HL-60 (cell line): Measurements from ENCODE around the gene OPHN1.

Experiments
- GABPA ChIP-seq: IDR thresholded peaks from 2 replicates; pipeline ENCODE4 v1.6.1; 2012; ENCODE audit warnings: low read depth
- POLR2AphosphoS5 ChIP-seq: IDR thresholded peaks from 2 replicates; pipeline ENCODE4 v1.6.1; 2012; ENCODE audit warnings: low read depth
- SPI1 ChIP-seq: IDR thresholded peaks from 2 replicates; pipeline ENCODE4 v1.6.1; 2012; ENCODE audit warnings: low read depth, mild to moderate bottlenecking, borderline replicate concordance
- TF ChIP-seq, protein P1 (sequence below): IDR thresholded peaks from one replicate; pipeline ENCODE4 v1.5.1; 2011; ENCODE audit warnings: low read length, control low read depth, inconsistent platforms; ENCODE audit not compliant: insufficient read depth
- TF ChIP-seq, protein P2 (sequence below): IDR thresholded peaks from 2 replicates; pipeline ENCODE4 v1.6.1; 2012; ENCODE audit warnings: low read depth; ENCODE audit not compliant: insufficient replicate concordance

DNA sequence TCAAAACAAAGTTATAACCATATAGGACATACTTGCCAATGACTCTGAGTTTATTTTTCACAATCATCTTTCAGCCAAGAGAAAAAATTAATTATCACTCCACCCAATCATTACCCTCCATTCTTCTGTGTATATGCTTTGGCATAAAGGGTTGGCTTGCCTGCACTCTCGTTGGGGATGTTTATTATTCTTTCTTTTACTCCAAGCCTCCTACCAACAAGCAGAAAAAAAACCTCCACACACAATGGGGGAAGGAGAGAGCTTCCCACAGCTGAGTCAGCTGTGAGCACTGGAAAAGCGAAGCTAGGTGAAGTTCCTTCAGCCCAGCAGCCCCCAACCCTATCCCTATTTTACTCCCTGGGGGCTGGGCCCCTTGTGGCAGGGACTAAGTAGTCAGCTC lies 1.5 kb downstream of the OPHN1 start:
- TF ChIP-seq GABPA: no peak
- TF ChIP-seq, protein P1, sequence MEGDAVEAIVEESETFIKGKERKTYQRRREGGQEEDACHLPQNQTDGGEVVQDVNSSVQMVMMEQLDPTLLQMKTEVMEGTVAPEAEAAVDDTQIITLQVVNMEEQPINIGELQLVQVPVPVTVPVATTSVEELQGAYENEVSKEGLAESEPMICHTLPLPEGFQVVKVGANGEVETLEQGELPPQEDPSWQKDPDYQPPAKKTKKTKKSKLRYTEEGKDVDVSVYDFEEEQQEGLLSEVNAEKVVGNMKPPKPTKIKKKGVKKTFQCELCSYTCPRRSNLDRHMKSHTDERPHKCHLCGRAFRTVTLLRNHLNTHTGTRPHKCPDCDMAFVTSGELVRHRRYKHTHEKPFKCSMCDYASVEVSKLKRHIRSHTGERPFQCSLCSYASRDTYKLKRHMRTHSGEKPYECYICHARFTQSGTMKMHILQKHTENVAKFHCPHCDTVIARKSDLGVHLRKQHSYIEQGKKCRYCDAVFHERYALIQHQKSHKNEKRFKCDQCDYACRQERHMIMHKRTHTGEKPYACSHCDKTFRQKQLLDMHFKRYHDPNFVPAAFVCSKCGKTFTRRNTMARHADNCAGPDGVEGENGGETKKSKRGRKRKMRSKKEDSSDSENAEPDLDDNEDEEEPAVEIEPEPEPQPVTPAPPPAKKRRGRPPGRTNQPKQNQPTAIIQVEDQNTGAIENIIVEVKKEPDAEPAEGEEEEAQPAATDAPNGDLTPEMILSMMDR: no peak
- no peak for TF ChIP-seq SPI1
- TF ChIP-seq, protein P2, sequence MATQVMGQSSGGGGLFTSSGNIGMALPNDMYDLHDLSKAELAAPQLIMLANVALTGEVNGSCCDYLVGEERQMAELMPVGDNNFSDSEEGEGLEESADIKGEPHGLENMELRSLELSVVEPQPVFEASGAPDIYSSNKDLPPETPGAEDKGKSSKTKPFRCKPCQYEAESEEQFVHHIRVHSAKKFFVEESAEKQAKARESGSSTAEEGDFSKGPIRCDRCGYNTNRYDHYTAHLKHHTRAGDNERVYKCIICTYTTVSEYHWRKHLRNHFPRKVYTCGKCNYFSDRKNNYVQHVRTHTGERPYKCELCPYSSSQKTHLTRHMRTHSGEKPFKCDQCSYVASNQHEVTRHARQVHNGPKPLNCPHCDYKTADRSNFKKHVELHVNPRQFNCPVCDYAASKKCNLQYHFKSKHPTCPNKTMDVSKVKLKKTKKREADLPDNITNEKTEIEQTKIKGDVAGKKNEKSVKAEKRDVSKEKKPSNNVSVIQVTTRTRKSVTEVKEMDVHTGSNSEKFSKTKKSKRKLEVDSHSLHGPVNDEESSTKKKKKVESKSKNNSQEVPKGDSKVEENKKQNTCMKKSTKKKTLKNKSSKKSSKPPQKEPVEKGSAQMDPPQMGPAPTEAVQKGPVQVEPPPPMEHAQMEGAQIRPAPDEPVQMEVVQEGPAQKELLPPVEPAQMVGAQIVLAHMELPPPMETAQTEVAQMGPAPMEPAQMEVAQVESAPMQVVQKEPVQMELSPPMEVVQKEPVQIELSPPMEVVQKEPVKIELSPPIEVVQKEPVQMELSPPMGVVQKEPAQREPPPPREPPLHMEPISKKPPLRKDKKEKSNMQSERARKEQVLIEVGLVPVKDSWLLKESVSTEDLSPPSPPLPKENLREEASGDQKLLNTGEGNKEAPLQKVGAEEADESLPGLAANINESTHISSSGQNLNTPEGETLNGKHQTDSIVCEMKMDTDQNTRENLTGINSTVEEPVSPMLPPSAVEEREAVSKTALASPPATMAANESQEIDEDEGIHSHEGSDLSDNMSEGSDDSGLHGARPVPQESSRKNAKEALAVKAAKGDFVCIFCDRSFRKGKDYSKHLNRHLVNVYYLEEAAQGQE: no peak
- no peak for TF ChIP-seq POLR2AphosphoS5
